GM18870 (cell line): ENCODE data around the gene ENAH.
A peak's percentile ranks its signal among the peaks of the same experiment; 100 is the strongest.

Experiments
- ATAC-seq: cut with Tn5 transposase; IDR thresholded peaks from one replicate; pipeline ENCODE4 v1.9.1; 2021; ENCODE audit warnings: moderate library complexity; ENCODE audit not compliant: unreplicated experiment

Gene ENAH

DNA sequence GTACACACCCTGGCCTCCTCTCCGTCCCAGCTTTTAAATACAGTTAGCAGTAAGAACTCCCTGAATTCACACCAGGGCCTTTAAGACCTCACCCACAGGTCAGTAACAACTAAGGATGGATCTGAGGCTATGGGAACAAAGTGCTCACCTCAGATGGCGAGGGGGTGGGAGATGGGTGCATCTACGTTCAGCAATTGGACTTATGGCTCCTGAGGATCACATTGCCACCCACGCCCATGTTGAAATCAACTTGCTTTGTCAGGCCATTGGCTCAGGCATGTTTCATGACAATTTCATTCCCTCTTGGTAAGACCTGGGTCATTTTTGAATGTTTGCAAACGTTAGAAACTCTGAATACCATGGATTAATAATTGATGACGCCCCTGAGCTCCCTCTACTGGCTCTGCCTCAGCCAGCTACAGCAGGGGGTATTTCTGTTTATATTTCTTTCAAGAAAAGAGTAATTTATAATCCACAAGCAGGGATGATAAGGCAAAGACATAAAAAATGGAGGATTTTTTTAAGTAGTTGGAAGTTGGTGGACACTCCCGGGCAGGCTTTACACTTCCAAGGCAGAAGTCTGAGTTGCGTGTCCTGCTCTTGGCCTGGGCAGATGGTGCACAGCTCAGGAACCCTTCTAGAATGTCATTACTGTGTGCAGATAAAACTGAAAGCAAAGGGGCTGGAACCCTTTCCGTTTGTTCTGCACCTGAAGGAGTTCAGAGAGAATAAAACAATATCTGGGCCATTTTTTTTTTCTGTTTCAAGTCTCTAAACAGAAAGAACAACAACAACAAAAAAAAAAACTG is 211.4 kb downstream of the ENAH start:
- ATAC-seq: peak; percentile 34

DNA sequence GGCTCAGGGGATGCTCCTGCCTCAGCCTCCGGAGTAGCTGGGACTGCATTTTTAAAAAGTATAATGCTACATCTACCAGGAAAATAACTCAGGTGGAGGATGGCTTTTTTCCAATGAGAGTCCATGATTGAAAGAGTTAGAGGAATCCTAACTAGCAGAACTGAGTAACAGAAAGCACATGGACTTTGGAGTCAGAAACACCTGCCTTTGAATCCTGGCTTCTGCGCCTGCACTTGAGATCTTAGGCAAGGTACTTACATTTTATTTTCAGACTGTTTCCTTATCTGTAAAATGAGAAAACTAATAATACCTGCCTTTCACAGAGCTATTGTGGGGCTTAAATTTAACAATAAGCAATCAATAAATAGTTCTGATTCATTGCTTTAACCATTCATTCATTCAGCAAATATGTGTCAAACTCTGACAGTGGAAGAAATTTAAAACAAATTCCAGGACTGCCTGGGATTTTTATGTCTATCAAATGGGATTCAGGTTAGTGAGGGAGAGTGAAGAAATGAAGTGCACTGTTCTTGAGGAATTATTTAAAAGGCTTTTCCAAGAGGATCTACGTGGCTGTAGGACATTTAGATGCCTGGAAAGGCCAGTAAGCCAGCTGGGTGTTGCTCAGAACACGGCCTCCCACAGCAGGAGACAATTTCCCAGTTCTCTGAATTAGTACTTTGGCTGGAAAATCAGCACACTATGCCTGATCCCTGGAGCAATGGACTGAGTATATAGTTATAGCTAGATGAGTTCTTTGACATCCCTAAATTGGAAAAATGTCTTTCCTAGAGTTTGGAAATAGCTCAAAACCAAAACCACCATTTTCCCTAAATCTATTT is 212.3 kb downstream of the ENAH start:
- no peak for ATAC-seq

DNA sequence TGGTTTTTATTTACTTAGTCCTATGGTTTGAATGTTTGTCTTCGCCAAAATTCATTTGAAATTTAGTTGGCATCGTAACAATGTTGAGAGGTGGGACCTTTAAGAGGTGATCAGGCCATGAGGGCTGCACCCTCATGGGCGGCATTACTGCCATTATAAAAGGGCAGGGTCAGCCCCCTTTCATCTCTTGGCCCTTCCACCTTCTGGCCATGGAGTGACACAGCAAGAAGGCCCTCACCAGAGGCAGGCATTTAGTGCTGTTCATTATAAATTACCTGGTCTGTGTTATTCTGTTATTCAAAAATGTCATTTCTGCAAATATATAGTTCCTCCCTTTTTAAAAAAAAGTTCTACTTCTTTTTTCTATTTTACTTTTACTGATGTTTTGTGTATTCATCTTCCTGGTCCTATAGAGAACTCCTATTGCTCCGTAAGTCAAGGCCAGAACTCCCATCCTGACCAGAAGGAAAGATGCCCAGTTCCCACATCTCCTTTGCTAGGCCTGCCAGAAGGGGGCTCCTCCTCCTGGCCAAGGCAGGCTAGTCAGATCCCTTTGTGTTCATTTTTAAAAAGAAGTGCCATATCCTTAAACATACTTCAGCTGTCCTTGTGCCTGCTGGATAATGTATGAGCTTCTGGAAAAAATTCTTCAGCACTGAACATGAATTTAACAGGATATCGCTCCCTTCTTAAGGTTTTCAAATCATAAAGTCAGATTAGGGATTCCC is 215.0 kb downstream of the ENAH start:
- no peak for ATAC-seq
